Large intestine (tissue), 3 donors: ENCODE results near the gene AKAP13. TPM values are rescaled to one million over a fixed set of nuclear protein-coding genes. Genes with fewer than 3 reads are reported as not detected.

Experiments
- DNase-seq, 2 donors: peaks; one replicate each; pipeline versions ENCODE4 v3.0.0 to v3.0.0-alpha.2; 2013
- H3K27ac ChIP-seq: one replicate; pipeline ENCODE4 v1.5.1; 2013; ENCODE audit warnings: low read length
- H3K27me3 ChIP-seq: 2 replicates; pipeline ENCODE4 v1.6.1; 2013; ENCODE audit warnings: low read length; ENCODE audit not compliant: control insufficient read depth, insufficient read depth
- H3K36me3 ChIP-seq: 2 replicates; pipeline ENCODE4 v1.6.1; 2013; ENCODE audit warnings: low read length; ENCODE audit not compliant: control insufficient read depth, insufficient read depth
- H3K4me1 ChIP-seq: one replicate; pipeline ENCODE4 v1.6.1; 2013; ENCODE audit warnings: low read length; ENCODE audit not compliant: control insufficient read depth, insufficient read depth
- H3K4me3 ChIP-seq: one replicate; pipeline ENCODE4 v1.5.1; 2013; ENCODE audit warnings: low read length
- H3K9me3 ChIP-seq: one replicate; pipeline ENCODE4 v1.6.1; 2013; ENCODE audit warnings: mild to moderate bottlenecking, low read depth, low read length, moderate library complexity; ENCODE audit not compliant: control insufficient read depth
- WGBS: methylation state at CpG from one replicate; pipeline ENCODE4 v1.1.5; 2013; ENCODE audit warnings: low lambda C conversion rate; ENCODE audit not compliant: insufficient coverage; 5-methylcytosine and 5-hydroxymethylcytosine counted together
- polyA plus RNA-seq: library from polyadenylated mRNA; unstranded; fragments of 120-200 nt; gene quantifications from one replicate; pipeline ENCODE4 v1.2.1, GENCODE V29; 2013

The AKAP13 gene
- polyA plus RNA-seq, 1 donor, result 68.9 TPM

DNA sequence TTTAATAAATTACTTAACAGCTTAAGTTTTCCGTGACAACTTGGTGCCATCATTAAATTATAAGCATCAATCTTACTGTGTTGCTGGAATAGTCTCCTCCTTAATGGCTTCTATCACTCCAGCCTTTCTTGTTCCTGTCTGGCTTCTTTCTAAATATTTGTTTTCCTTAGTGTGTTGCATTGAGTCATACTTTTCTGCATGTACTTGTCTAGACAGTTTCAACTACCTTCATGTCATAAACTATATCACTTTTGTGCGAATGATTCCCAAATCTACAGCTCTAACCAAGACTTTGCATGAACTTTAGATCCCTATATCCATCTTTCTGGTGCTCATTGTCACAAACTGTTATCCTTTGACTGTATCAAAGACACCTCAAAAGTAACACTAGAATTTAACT lies 78.4 kb downstream of the AKAP13 start:
- no peaks in the 10 kb centered on the region for H3K9me3 ChIP-seq
- no peaks in the 10 kb centered on the region for H3K4me1 ChIP-seq
- H3K27me3 ChIP-seq, result no peaks in the 10 kb centered on the region
- H3K36me3 ChIP-seq, result no peaks in the 10 kb centered on the region
- H3K4me3 ChIP-seq, result no peak overlapping the region
- DNase-seq, result no peak
- 30% methylated on average over 2 of the region's 2 CpGs for WGBS
- no peak overlapping the region for H3K27ac ChIP-seq

DNA sequence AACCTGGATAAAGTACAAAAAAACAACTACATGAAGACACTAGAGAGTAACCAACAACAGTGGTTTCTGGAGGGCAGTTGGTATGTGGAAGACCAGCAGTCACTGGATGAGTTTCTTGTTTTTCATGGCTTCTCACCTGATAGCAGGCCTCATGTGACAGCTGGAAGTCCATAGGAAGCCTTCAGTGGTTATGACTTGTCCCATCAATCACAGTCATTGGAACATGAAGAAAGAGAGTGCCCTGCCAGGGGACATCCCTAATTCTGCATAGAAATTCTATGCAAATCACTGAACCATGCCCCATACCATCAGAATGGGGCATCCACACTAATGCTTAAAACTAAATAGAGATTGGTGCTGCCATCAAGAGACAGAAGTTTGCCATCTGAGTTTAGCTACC lies 81.6 kb downstream of the AKAP13 start:
- H3K36me3 ChIP-seq, result no peaks in the 10 kb centered on the region
- H3K4me1 ChIP-seq, result no peaks in the 10 kb centered on the region
- H3K9me3 ChIP-seq, result no peaks in the 10 kb centered on the region
- no peak overlapping the region for H3K4me3 ChIP-seq
- no peak overlapping the region for H3K27ac ChIP-seq
- DNase-seq, result no peak
- H3K27me3 ChIP-seq, result no peaks in the 10 kb centered on the region

DNA sequence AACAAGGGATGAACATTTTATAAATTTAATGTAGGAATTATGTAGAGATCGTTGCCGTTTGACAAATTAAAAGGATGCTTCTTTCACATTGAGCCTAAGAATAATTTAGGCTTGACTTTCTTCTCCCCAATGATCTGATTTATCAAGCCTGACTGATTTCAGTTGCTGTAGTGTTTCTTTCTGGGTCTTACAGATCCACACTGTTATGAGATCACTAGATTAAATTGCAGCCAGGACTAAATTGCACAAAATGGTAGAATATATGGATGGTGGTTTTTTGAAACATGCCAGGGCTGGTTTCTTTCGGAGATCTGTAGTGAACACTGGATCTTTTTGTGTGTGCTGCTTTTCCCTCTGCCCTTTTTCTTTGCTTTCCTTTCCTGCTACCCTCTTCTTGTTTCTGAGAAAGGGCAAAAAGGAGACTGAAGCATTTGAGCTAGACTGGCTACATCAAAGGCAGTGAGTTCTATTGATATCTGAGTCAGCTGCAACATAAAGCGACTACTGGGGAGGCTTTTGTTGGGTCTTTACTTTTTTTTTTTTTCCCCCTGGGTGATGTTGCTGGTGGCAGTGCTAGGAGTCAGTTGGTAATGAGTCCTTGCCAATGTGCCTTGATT lies 83.0 kb downstream of the AKAP13 start:
- Histone ChIP-seq H3K9me3 (no peaks in the 10 kb centered on the region), H3K4me3 (no peak overlapping the region), H3K36me3 (no peaks in the 10 kb centered on the region), H3K27ac (no peak overlapping the region), H3K4me1 (no peaks in the 10 kb centered on the region), H3K27me3 (no peaks in the 10 kb centered on the region)
- 100% methylated on average over 1 of the region's 4 CpGs for WGBS
- DNase-seq, result no peak

DNA sequence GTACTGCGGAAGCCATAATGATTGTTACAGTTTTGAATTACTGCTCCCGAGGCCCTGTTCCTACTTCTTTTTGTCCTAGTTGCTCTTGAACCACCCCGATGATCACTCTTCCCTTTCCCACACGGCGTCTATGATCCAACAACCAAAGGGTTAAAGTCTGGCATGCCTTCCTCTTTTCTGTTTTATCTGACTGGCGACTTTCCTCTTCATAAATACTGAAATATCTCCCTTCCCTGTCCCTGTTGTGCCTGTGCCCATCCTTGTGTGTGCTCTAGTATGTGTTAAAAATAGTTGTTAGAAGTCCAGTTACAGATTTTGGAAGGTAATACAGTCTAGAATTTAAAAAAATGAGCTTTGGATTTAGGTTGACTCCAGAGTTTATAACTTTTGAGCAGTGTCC lies 83.6 kb downstream of the AKAP13 start:
- Histone ChIP-seq H3K27me3 (no peaks in the 10 kb centered on the region), H3K27ac (no peak overlapping the region), H3K4me3 (no peak overlapping the region), H3K9me3 (no peaks in the 10 kb centered on the region), H3K36me3 (no peaks in the 10 kb centered on the region), H3K4me1 (no peaks in the 10 kb centered on the region)
- no peak for DNase-seq
- WGBS, result 62% methylated on average over 4 of the region's 6 CpGs

DNA sequence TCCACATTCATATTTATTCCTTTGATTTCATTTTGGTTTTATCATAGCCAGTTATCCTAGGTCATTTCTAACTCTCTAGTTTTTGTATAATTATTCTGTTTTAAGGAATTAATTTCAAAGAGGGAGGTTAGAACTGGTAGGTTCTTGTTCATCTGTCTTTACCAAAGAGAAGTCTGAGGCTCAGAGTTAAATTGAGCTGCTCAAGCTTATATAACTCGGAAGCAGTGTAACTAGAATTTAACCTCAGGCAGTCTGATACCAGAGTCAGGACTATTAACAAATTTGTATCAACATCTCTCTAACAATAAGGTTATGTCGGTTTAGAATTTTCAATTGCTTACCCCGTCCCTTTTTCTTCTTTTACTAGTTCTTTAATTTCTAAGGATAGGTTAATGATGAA lies 84.1 kb downstream of the AKAP13 start:
- Histone ChIP-seq H3K4me3 (no peak overlapping the region), H3K27ac (no peak overlapping the region)
- WGBS, result 82% methylated on average over 3 of the region's 3 CpGs

DNA sequence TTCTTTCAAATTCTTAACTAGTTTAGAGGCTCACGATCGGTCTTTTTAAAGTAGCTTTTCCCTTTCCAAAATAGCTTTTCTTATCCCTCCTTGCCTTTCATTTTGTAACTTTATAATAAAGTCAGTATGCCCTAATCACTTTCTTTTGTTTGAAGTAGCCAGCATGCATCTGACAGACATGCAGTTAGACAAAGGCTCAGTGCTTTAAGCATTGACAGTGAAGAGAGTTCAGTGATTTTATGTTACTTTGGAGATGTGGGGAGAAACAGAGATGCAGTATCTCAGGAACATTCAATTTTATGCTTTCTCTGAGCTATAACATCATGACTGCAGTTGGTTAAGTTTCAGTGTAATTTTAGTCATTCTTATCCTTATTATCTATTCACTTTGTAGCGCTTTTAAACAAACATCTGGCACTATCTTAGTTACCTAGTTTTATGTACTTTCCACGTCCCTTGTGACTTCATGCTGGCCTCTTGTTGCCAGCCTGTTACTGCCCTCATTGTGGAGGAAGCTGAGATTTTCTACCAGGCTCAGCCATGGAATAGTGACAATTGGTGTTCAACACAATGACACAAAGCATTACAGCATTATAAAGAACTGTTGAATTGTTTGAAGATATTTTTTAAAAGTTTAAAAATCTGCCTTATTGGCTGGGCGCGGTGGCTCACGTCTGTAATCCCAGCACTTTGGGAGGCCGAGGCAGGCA lies 90.3 kb downstream of the AKAP13 start:
- no peak overlapping the region for H3K4me3 ChIP-seq
- H3K36me3 ChIP-seq, result no peaks in the 10 kb centered on the region
- H3K27ac ChIP-seq, result no peak overlapping the region
- no peaks in the 10 kb centered on the region for H3K27me3 ChIP-seq
- WGBS, result 0% methylated on average over 1 of the region's 8 CpGs
- H3K9me3 ChIP-seq, result no peaks in the 10 kb centered on the region
- no peak for DNase-seq
- peaks cover 9% of the 10 kb centered on the region for H3K4me1 ChIP-seq

More for the DNA sequence above, 84.1 kb downstream of the AKAP13 start:
- H3K9me3 ChIP-seq, result no peaks in the 10 kb centered on the region
- DNase-seq, result no peak
- H3K36me3 ChIP-seq, result no peaks in the 10 kb centered on the region
- H3K27me3 ChIP-seq, result no peaks in the 10 kb centered on the region
- H3K4me1 ChIP-seq, result no peaks in the 10 kb centered on the region

DNA sequence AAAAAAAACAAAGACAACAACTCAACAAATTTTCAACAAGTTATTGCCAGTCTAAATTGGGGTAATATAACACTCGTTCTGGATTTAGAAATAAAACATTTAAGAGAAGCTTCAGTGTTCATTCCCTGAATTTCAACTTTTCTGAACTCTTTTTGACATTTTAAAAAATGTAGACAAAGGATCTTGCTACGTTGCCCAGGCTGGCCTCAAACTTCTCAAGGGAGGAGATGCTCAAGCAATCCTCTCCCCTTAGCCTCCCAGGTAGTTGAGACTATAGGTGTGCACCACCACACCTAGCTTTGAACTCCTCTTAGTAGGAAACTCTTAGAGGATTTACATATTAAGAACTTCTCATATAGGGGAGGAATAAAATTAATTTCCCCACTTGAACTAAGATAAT lies 91.9 kb downstream of the AKAP13 start:
- Histone ChIP-seq H3K4me3 (no peak overlapping the region), H3K4me1 (peaks cover 9% of the 10 kb centered on the region), H3K27me3 (no peaks in the 10 kb centered on the region), H3K9me3 (no peaks in the 10 kb centered on the region), H3K27ac (no peak overlapping the region), H3K36me3 (no peaks in the 10 kb centered on the region)
- DNase-seq, result no peak
- WGBS, result 80% methylated on average over 1 of the region's 2 CpGs

DNA sequence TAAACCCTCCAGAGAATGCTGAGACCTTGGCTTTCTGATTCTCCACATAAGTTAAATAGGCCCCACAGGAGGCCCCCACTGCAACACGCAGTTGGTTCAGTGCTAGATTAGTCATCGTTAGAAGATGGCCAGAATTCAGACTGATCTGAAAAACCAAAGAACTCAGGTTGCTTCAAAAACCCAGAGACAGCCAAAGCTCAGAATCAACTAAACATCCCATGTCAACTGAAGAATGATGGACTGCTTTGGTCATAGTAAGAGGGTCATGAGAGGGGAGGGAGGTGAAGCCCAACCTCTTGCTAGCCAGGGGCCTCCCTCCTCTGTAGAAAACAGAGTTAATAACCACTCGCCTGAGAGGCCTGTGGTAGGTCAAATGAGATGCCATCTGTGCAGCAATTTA lies 93.1 kb downstream of the AKAP13 start:
- Histone ChIP-seq H3K36me3 (no peaks in the 10 kb centered on the region), H3K4me1 (peaks cover 9% of the 10 kb centered on the region), H3K4me3 (no peak overlapping the region), H3K9me3 (no peaks in the 10 kb centered on the region), H3K27me3 (no peaks in the 10 kb centered on the region), H3K27ac (peak overlapping the region; percentile 22)
- no peak for DNase-seq
- 0% methylated on average over 1 of the region's 3 CpGs for WGBS

DNA sequence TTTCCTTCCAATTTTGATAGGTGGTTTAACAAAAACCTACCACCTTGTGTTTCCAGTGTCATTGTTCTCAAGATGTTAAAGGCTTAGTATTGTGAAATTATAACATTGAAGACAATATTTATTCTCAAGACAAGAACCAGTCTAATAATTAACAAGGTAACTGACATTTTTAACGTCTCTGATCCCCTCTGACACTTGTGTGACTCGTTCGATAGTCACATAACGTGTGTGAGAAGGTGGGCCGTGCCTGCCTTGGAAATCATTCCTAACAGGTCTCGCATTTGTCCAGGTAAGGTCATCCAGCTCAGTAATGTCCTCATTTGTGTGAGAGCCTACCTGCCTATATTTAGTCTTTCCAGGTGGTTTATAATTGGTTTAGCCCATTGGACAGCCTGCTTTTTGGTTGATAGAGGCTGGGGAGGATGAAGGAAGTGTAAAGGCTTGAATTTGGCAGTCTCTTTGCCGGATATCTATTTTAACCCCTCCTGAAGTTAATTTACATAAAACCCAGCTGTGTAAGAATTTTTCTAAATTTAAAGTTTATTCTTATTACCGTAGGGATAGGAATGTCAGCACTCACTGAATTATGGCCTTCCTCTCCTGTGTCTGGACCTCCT lies 94.4 kb downstream of the AKAP13 start:
- Histone ChIP-seq H3K27me3 (no peaks in the 10 kb centered on the region), H3K36me3 (no peaks in the 10 kb centered on the region), H3K27ac (no peak overlapping the region), H3K4me1 (peaks cover 9% of the 10 kb centered on the region), H3K9me3 (no peaks in the 10 kb centered on the region), H3K4me3 (no peak overlapping the region)
- DNase-seq, result no peak
- WGBS, result 90% methylated on average over 2 of the region's 8 CpGs

DNA sequence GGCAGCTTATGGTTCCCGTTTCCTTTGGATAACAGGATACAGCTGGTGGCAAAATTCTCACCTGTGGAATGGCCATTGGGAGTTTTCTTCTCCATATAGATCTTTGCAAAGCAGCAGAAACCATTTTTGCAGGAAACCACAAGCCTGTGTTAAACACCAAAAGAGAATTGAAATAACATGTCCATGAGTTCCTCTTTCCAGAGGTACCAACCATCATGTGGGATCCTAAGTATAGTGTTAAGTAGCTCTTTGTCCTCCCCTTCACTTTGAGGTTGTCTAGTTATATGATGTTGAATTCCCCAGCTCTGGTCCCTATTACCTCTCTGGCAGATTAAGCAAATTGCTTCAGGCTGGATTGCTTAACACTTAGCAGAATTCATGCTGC lies 94.9 kb downstream of the AKAP13 start:
- no CpG with 5 or more reads among the region's 1 CpG for WGBS

DNA sequence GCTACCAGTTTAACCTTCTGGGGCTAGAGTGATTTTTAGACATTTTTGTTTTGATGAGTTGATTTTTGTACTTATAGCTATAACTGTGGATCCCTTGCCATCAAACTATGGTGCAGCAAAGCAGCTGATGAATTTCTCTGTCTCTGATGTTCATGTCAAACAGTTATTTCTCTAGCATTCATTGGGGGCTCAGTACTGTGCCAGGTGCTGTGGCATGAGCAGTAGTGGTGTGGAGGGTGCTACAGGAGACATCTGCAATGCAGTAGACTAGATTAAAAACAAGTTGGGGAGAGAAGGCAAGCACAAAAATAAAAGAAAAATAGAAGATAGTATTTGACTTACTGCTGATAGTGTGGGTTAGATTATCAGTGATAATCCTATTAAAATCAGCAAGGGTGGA lies 95.3 kb downstream of the AKAP13 start:
- Histone ChIP-seq H3K27me3 (no peaks in the 10 kb centered on the region), H3K36me3 (no peaks in the 10 kb centered on the region), H3K9me3 (no peaks in the 10 kb centered on the region), H3K4me3 (no peak overlapping the region), H3K4me1 (peaks cover 9% of the 10 kb centered on the region), H3K27ac (no peak overlapping the region)
- DNase-seq, result no peak

More for the DNA sequence above, 94.9 kb downstream of the AKAP13 start:
- H3K4me3 ChIP-seq, result no peak overlapping the region
- no peaks in the 10 kb centered on the region for H3K9me3 ChIP-seq
- no peaks in the 10 kb centered on the region for H3K36me3 ChIP-seq
- H3K27me3 ChIP-seq, result no peaks in the 10 kb centered on the region
- no peak for DNase-seq
- H3K27ac ChIP-seq, result no peak overlapping the region
- H3K4me1 ChIP-seq, result peaks cover 9% of the 10 kb centered on the region
